Measurements from ENCODE around the gene GJB6.
A peak's percentile ranks its signal among the peaks of the same experiment; 100 is the strongest.

Gene GJB6

DNA sequence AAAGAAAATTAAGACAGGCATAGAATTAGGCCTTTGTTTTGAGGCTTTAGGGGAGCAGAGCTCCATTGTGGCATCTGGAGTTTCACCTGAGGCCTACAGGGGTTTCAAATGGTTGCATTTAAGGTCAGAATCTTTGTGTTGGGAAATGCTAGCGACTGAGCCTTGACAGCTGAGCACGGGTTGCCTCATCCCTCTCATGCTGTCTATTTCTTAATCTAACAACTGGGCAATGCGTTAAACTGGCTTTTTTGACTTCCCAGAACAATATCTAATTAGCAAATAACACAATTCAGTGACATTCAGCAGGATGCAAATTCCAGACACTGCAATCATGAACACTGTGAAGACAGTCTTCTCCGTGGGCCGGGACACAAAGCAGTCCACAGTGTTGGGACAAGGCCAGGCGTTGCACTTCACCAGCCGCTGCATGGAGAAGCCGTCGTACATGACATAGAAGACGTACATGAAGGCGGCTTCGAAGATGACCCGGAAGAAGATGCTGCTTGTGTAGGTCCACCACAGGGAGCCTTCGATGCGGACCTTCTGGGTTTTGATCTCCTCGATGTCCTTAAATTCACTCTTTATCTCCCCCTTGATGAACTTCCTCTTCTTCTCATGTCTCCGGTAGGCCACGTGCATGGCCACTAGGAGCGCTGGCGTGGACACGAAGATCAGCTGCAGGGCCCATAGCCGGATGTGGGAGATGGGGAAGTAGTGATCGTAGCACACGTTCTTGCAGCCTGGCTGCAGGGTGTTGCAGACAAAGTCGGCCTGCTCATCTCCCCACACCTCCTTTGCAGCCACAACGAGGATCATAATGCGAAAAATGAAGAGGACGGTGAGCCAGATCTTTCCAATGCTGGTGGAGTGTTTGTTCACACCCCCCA is 43.2 kb downstream of the GJB6 start:
- no peak overlapping the region for H3K27ac ChIP-seq (ENCODE audit: insufficient read depth, low read length, poor library complexity, severe bottlenecking)
- no peak for DNase-seq
- H3K27me3 ChIP-seq (replicated peaks; ENCODE audit: control insufficient read depth, insufficient read depth, low read length, poor library complexity, severe bottlenecking), result peaks cover 25% of the 10 kb centered on the region

DNA sequence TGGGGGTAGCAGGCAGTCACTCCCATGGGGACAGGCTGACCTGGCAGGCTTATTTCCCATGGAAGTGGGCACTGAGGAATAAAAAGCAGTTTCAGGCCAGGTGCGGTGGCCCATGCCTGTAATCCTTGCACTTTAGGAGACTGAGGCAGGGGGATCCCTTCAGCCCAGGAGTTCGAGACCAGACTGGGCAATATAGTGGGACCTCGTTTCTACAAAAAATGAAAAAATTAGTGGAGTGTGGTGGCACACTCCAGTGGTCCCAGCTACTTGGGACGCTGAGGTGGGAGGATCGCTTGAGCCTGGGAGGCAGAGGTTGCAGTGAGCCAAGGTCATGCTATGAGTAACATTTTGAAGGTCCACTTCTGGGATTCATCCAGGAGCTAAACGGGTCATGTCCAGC is 45.3 kb downstream of the GJB6 start:
- Histone ChIP-seq H3K4me3 (ENCODE audit: insufficient read depth, low read depth, low read length, poor library complexity, severe bottlenecking) (no peak overlapping the region), H3K9me3 (ENCODE audit: control insufficient read depth, low read length) (no peaks in the 10 kb centered on the region), H3K27ac (ENCODE audit: insufficient read depth, low read length, poor library complexity, severe bottlenecking) (no peak overlapping the region), H3K27me3 (replicated peaks; ENCODE audit: control insufficient read depth, insufficient read depth, low read length, poor library complexity, severe bottlenecking) (peaks cover 3% of the 10 kb centered on the region), H3K4me1 (ENCODE audit: control insufficient read depth, insufficient read depth, low read length, poor library complexity, severe bottlenecking) (peaks cover under 1% of the 10 kb centered on the region), H3K36me3 (ENCODE audit: control insufficient read depth, insufficient read depth, low read length) (no peaks in the 10 kb centered on the region)
- DNase-seq, result no peak

More for the DNA sequence above, 43.2 kb downstream of the GJB6 start:
- H3K9me3 ChIP-seq (ENCODE audit: control insufficient read depth, low read length), result no peaks in the 10 kb centered on the region
- no peaks in the 10 kb centered on the region for H3K36me3 ChIP-seq (ENCODE audit: control insufficient read depth, insufficient read depth, low read length)
- H3K4me1 ChIP-seq (ENCODE audit: control insufficient read depth, insufficient read depth, low read length, poor library complexity, severe bottlenecking), result peaks cover 22% of the 10 kb centered on the region
- no peak overlapping the region for H3K4me3 ChIP-seq (ENCODE audit: insufficient read depth, low read depth, low read length, poor library complexity, severe bottlenecking)

DNA sequence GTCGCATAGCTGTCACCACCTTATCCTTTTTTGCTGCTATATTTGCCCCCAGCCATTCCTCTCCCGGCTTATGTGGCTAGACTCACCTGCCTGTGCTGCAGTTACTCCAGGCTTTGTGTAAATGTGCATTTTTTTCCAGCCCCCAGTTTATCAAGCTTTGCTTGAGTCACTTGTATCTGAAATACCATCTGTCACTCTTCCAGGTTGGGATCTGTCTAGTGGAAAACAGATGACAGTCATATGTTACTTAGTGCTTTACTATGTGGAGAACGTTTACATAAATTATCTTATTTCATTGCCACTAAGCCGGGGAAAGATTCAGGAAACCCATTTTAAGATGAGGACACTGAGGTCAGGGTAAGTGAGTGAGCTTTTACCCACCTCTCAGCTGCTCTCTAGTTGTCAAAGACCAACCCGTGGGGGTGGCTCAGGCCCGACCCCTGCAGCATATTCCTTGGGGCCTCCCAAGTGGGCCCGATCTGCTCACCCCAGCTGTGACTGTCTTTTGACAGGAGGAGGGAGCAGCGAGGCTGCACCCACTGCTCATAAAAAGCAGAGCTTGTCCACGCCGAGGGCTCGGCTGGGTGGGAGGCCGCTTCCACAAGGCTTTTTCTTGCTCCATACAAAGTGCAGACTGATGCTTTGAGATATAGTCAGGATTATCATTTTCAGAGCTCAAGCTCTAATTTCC is 46.6 kb downstream of the GJB6 start:
- no peaks in the 10 kb centered on the region for H3K4me1 ChIP-seq (ENCODE audit: control insufficient read depth, insufficient read depth, low read length, poor library complexity, severe bottlenecking)
- DNase-seq, result no peak
- H3K4me3 ChIP-seq (ENCODE audit: insufficient read depth, low read depth, low read length, poor library complexity, severe bottlenecking), result no peak overlapping the region
- no peak overlapping the region for H3K27ac ChIP-seq (ENCODE audit: insufficient read depth, low read length, poor library complexity, severe bottlenecking)
- H3K36me3 ChIP-seq (ENCODE audit: control insufficient read depth, insufficient read depth, low read length), result no peaks in the 10 kb centered on the region
- no peaks in the 10 kb centered on the region for H3K9me3 ChIP-seq (ENCODE audit: control insufficient read depth, low read length)
- H3K27me3 ChIP-seq (replicated peaks; ENCODE audit: control insufficient read depth, insufficient read depth, low read length, poor library complexity, severe bottlenecking), result no peaks in the 10 kb centered on the region

DNA sequence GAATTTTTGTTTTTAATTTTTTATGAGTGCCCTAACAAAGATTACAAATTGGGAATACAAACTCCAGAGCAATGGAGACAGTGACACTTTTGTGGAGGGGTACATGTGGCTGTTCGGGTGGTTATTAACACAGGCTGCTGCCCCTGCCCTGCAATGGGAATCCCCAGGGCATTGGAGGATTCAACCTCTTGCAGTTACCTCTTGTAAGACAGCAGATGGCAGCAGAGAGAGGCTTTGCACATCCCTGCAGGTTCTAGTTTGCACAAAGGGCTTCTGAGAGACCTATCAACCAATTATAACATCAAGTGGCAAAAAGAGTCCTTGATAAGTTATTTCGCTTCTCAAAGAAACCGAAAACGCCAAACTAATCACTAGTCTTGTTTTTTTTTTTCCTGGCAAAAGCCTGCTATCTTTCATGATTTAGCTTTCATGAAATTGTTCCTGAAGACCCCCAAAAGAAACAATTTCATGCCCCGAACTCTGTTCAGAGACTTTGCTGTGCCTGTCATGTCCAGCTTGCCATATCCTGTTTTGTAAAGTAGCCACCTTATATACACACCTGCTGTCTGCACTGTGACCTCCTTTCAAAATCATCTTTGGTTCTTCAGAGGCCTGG is 49.8 kb downstream of the GJB6 start:
- H3K4me1 ChIP-seq (ENCODE audit: control insufficient read depth, insufficient read depth, low read length, poor library complexity, severe bottlenecking), result no peaks in the 10 kb centered on the region
- DNase-seq, result peak in 2 of 3 donors; percentile 14 to 40
- H3K9me3 ChIP-seq (ENCODE audit: control insufficient read depth, low read length), result no peaks in the 10 kb centered on the region
- H3K4me3 ChIP-seq (ENCODE audit: insufficient read depth, low read depth, low read length, poor library complexity, severe bottlenecking), result no peak overlapping the region
- no peaks in the 10 kb centered on the region for H3K36me3 ChIP-seq (ENCODE audit: control insufficient read depth, insufficient read depth, low read length)
- H3K27ac ChIP-seq (ENCODE audit: insufficient read depth, low read length, poor library complexity, severe bottlenecking), result no peak overlapping the region
- no peaks in the 10 kb centered on the region for H3K27me3 ChIP-seq (replicated peaks; ENCODE audit: control insufficient read depth, insufficient read depth, low read length, poor library complexity, severe bottlenecking)

DNA sequence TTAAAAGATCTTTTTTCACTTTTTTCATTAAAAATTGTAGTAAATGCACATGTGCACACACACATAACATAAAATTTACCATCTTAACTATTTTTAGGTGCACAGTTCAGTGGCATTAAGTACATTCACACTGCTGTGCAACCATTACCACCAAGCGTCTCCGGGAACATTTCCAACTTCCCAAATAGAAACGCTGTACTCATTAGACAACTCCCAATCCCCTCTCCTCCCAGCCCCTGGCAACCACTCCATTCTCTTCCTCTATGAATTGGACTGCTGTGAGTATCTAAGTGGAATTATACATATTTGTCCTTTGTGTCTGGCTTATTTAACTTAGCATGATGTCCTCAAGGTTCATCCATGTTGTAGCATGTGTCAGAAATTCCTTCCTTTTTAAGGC is 50.9 kb downstream of the GJB6 start:
- DNase-seq, result no peak
- Histone ChIP-seq H3K36me3 (ENCODE audit: control insufficient read depth, insufficient read depth, low read length) (no peaks in the 10 kb centered on the region), H3K27ac (ENCODE audit: insufficient read depth, low read length, poor library complexity, severe bottlenecking) (no peak overlapping the region), H3K9me3 (ENCODE audit: control insufficient read depth, low read length) (no peaks in the 10 kb centered on the region), H3K4me3 (ENCODE audit: insufficient read depth, low read depth, low read length, poor library complexity, severe bottlenecking) (no peak overlapping the region), H3K27me3 (replicated peaks; ENCODE audit: control insufficient read depth, insufficient read depth, low read length, poor library complexity, severe bottlenecking) (peaks cover 4% of the 10 kb centered on the region), H3K4me1 (ENCODE audit: control insufficient read depth, insufficient read depth, low read length, poor library complexity, severe bottlenecking) (no peaks in the 10 kb centered on the region)

DNA sequence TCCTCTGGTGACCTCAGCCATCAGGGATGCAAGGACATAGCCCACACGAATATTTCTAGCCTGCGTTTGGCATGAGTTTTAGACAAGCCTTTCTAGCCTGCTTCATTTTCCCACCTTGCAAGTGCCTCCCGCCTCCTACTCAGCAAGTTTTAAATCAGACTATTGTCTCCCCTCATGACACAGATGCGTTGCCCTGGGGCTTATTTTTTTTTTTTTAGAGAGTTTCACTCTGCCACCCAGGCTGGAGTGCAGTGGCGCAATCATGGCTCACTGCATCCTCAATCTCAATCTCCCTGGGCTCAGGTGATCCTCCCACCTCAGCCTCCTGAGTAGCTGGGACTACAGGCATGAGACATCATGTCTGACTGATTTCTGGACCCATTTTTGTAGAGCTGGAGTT is 54.0 kb downstream of the GJB6 start:
- no peaks in the 10 kb centered on the region for H3K36me3 ChIP-seq (ENCODE audit: control insufficient read depth, insufficient read depth, low read length)
- H3K27me3 ChIP-seq (replicated peaks; ENCODE audit: control insufficient read depth, insufficient read depth, low read length, poor library complexity, severe bottlenecking), result peaks cover 4% of the 10 kb centered on the region
- DNase-seq, result no peak
- H3K27ac ChIP-seq (ENCODE audit: insufficient read depth, low read length, poor library complexity, severe bottlenecking), result no peak overlapping the region
- no peak overlapping the region for H3K4me3 ChIP-seq (ENCODE audit: insufficient read depth, low read depth, low read length, poor library complexity, severe bottlenecking)
- H3K4me1 ChIP-seq (ENCODE audit: control insufficient read depth, insufficient read depth, low read length, poor library complexity, severe bottlenecking), result no peaks in the 10 kb centered on the region
- no peaks in the 10 kb centered on the region for H3K9me3 ChIP-seq (ENCODE audit: control insufficient read depth, low read length)

DNA sequence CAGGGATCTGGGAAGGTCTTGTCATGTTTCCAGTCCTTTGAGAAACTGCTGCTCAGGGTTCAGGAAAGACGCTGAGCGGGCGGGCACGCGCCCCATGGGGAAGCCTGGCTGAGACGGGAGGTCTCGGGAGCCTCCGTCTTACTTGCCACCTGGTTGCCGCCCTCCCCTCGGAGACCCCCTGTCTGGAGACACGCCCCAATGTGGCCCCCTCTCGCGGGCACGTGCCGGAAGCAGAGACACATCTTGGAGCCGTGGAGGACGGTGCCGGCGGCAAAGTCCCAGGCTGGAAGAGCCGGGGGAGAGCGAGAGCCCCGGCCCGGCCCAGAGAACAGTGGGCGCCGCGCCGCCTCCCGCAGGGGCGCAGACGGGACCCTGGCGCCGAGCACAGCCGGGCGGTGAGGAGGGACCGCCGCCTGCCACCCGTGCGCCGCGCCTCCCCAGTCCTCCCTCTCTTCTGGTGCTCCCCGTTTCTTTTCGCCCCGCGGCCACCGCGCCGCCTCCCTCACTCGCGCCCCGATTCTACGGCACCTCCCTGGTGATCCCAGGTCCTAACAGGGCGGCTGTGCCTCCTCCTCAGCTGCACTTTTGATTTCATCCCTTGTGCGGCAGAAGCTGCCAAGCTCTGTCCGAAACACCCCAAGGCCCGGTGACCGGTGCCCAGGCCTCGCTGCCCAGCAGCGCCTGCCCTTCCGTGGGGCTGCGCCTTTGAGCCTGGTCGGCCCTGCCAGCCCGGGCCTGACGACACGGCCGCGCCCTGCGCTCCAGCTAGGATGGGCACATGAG is 54.9 kb downstream of the GJB6 start:
- H3K4me3 ChIP-seq (ENCODE audit: insufficient read depth, low read depth, low read length, poor library complexity, severe bottlenecking), result no peak overlapping the region
- H3K27ac ChIP-seq (ENCODE audit: insufficient read depth, low read length, poor library complexity, severe bottlenecking), result no peak overlapping the region
- no peaks in the 10 kb centered on the region for H3K36me3 ChIP-seq (ENCODE audit: control insufficient read depth, insufficient read depth, low read length)
- no peak for DNase-seq
- H3K27me3 ChIP-seq (replicated peaks; ENCODE audit: control insufficient read depth, insufficient read depth, low read length, poor library complexity, severe bottlenecking), result peaks cover 4% of the 10 kb centered on the region
- no peaks in the 10 kb centered on the region for H3K9me3 ChIP-seq (ENCODE audit: control insufficient read depth, low read length)
- H3K4me1 ChIP-seq (ENCODE audit: control insufficient read depth, insufficient read depth, low read length, poor library complexity, severe bottlenecking), result no peaks in the 10 kb centered on the region

DNA sequence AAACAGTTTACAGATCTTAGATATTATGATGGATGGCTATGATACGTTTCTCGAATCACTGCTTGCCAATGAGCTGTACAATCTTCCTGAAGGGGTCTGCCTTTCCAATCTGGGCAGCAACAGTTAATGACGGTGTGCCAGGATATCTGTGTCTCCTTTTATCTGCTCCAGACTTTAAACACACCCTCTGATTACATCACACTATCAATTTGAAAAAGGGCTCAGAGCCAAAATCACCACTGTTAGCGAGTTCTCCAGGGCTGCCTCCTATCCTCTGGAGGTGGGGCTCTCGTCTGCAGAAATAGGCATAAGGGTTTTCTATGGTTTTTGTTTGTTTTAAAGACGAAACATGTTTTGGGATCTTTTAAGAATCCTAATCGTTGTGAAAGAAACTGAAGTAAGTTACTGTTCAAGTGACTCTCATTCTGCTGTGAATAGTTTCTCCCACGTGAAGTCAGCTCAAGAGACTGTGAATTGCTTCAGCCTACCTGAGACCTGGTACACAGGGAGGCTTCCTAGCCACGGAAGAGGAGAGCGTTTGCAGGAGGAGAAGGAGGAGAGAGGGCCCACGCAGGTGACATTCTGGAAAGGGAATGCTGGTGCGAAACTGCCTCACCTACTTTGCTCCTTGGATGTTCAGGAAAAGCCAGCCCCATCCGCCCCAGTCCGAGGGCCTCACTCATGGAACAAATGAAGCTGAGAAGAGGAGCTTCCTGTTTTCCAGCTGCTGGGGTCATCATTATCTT is 56.0 kb downstream of the GJB6 start:
- Histone ChIP-seq H3K27ac (ENCODE audit: insufficient read depth, low read length, poor library complexity, severe bottlenecking) (no peak overlapping the region), H3K4me1 (ENCODE audit: control insufficient read depth, insufficient read depth, low read length, poor library complexity, severe bottlenecking) (no peaks in the 10 kb centered on the region), H3K4me3 (ENCODE audit: insufficient read depth, low read depth, low read length, poor library complexity, severe bottlenecking) (no peak overlapping the region), H3K36me3 (ENCODE audit: control insufficient read depth, insufficient read depth, low read length) (no peaks in the 10 kb centered on the region), H3K9me3 (ENCODE audit: control insufficient read depth, low read length) (no peaks in the 10 kb centered on the region), H3K27me3 (replicated peaks; ENCODE audit: control insufficient read depth, insufficient read depth, low read length, poor library complexity, severe bottlenecking) (peaks cover 4% of the 10 kb centered on the region)
- DNase-seq, result no peak

DNA sequence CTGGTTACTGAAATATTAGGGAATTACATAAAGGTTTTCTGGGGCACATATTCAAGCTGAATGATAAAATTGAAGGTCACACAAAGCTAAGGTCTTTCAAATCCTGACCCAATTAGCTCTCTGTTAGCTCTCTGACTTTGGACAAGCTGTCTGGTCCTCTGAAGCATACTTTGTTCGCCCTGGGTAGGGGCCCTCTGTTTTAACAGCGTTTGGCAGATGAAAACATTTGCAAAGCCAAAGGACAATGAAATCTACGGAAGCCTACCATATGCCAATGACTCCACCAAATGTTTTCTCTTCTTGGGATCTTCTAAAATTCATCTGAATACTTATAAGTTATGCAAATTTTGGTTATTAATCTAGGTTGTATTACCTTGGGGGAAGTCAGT is 56.7 kb downstream of the GJB6 start:
- Histone ChIP-seq H3K27ac (ENCODE audit: insufficient read depth, low read length, poor library complexity, severe bottlenecking) (no peak overlapping the region), H3K9me3 (ENCODE audit: control insufficient read depth, low read length) (no peaks in the 10 kb centered on the region), H3K27me3 (replicated peaks; ENCODE audit: control insufficient read depth, insufficient read depth, low read length, poor library complexity, severe bottlenecking) (peaks cover 4% of the 10 kb centered on the region), H3K36me3 (ENCODE audit: control insufficient read depth, insufficient read depth, low read length) (no peaks in the 10 kb centered on the region), H3K4me3 (ENCODE audit: insufficient read depth, low read depth, low read length, poor library complexity, severe bottlenecking) (no peak overlapping the region), H3K4me1 (ENCODE audit: control insufficient read depth, insufficient read depth, low read length, poor library complexity, severe bottlenecking) (no peaks in the 10 kb centered on the region)
- no peak for DNase-seq
